Coronary artery (tissue), 2 donors: ENCODE results near the gene MUC5AC.

Source experiments
- DNase-seq: peaks from one replicate; pipeline ENCODE4 v3.0.0-alpha.2; 2017; ENCODE audit warnings: low spot score
- H3K27ac ChIP-seq, 2 donors: fragments of 200-600 bp; sonication (generic); one replicate each; pipeline ENCODE4 v1.5.1; 2016 to 2019
- H3K4me3 ChIP-seq: fragments of 200-600 bp; sonication (generic); 2 replicates; pipeline ENCODE4 v1.5.1; 2016; ENCODE audit warnings: mild to moderate bottlenecking, moderate library complexity
- CTCF ChIP-seq: fragments of 200-600 bp; sonication (generic); IDR thresholded peaks from one replicate; pipeline ENCODE4 v1.5.1; 2019; ENCODE audit warnings: antibody characterized with exemption

The MUC5AC gene

GRCh38 chr11:1123970-1124369 lies 33.8 kb upstream of the MUC5AC start:
- DNase-seq: no peak
- no peak overlapping the region for H3K27ac ChIP-seq
- H3K4me3 ChIP-seq: no peak overlapping the region
- TF ChIP-seq CTCF: no peak

DNA sequence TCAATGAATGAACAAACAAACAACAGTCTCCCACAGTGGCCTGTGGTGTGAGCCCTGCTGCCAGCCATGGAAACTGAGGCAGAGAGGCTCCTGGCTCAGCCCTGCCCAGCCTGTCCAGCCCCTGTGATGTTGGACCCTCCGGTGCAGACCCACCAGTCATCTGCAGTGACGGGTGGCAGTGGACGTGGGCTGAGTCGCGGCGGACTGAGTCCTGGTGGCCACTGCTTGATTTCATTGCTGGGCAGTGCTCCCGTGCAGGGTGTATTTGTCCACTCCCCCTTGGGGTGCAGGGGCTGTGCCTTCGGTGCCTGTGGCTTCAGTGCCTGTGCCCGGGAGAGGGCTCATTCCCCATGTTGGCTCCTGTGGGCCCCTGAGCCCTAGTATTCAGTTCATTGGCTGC lies 31.9 kb upstream of the MUC5AC start:
- no peak for DNase-seq
- TF ChIP-seq CTCF: no peak
- H3K4me3 ChIP-seq: no peak overlapping the region
- no peak overlapping the region for H3K27ac ChIP-seq

DNA sequence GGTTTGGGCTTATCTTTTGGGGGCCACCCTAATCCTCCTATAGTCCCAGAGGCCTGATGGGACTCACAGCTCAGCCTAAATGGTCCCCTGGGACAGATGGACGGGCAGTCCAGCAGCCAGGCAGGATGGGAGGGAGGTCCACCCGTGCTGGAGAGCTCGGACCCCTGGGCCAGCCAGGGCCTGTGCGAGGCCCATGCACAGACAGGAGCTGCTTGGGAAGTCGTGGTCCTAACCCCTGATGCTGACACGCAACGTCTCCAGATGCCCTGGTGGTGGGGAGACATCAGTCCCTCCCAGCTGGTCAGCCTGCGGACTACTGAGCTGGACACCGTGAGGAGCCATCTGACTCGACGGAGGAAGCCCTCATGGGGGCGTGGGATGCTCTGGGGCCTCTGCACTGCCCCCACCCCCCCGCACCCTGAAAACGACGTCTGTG lies 31.2 kb upstream of the MUC5AC start:
- TF ChIP-seq CTCF: no peak
- DNase-seq: peak; percentile 65
- H3K4me3 ChIP-seq: no peak overlapping the region
- H3K27ac ChIP-seq: no peak overlapping the region

- Histone ChIP-seq H3K4me3 (no peak overlapping the region), H3K27ac (no peak overlapping the region)
- peak; percentile 71 for DNase-seq
- no peak for TF ChIP-seq CTCF
Measured at GRCh38 chr11:1126935-1127663, 30.7 kb upstream of the MUC5AC start.

- no peak overlapping the region for H3K27ac ChIP-seq
- no peak for DNase-seq
- no peak overlapping the region for H3K4me3 ChIP-seq
- TF ChIP-seq CTCF: no peak
Measured at GRCh38 chr11:1127664-1128162, 30.0 kb upstream of the MUC5AC start.

DNA sequence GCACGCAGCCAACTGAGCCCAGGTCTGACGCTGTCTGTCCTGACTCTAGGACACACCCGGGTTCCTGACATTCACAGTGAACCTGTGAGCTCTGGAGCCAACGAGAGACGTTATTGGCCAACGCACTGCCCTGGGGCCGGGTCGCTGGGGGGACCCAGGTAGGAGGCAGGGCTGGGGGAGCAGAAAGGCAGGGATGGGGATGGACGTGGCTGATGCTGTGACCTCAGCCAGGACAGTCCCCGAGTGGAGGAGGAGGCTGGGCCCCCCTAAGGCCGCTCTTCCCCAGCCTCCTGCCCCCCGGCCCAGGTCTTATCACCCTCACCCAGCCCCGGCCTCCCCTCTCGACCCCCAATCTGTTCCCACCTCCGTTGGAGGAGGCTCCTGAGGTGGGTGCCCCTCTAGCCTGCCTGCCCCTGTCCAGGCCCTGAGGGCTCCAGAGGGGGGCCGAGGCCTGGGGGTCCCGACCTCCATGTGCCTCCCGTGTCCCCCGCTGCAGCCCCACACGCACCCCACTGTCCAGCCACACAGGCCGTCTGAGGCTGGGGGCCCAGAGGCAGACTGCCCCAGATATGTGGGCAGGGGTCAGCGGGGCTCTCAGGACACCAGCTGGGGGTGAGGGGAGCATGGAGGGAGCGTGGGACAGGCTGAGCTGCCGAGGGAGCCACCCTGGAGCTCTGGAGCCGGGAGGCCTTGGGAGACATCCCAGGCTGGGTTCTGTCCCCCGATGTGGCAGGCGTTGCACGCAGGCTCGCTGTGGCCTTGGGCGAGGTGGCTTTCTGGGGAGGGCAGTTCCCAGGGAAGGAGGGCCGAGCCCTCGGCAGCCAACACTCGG lies 29.2 kb upstream of the MUC5AC start:
- no peak overlapping the region for H3K27ac ChIP-seq
- DNase-seq: peak; percentile 72

More for the DNA sequence above, 29.2 kb upstream of the MUC5AC start:
- no peak for TF ChIP-seq CTCF
- H3K4me3 ChIP-seq: no peak overlapping the region
